Retinal pigment epithelial cell (primary cell): ENCODE data around the gene CYB5R2.

Experiments
- DNase-seq: peaks from one replicate; pipeline ENCODE4 v3.0.0-alpha.2; 2010; ENCODE audit warnings: low read depth
- H3K4me3 ChIP-seq: 2 replicates; pipeline ENCODE4 v1.5.1; 2011; ENCODE audit warnings: mild to moderate bottlenecking, low read length, control low read depth, moderate library complexity
- TF ChIP-seq, protein P1 (sequence below): conservative IDR thresholded peaks from 2 replicates; pipeline ENCODE4 v1.5.1; 2011; ENCODE audit warnings: low read depth, low read length, control low read depth, inconsistent platforms

CYB5R2 gene

DNA sequence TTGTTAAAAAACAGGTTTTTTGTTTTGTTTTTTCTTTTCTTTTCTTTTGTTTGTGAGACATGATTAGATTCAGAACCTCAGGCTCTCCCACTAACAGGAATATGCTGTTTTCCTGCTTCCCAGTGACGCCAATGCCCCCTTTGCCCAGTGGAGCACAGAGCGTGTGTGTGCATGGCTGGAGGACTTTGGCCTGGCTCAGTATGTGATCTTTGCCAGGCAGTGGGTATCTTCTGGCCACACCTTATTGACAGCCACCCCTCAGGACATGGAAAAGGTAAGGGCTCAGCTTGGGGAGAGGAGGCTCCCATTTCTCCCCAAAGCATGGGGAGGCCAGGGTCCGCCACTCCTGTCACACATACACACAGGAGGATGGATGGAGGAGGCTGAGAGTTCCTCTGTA is 25.0 kb downstream of the CYB5R2 start:
- H3K4me3 ChIP-seq = no peak overlapping the region
- TF ChIP-seq, protein P1, sequence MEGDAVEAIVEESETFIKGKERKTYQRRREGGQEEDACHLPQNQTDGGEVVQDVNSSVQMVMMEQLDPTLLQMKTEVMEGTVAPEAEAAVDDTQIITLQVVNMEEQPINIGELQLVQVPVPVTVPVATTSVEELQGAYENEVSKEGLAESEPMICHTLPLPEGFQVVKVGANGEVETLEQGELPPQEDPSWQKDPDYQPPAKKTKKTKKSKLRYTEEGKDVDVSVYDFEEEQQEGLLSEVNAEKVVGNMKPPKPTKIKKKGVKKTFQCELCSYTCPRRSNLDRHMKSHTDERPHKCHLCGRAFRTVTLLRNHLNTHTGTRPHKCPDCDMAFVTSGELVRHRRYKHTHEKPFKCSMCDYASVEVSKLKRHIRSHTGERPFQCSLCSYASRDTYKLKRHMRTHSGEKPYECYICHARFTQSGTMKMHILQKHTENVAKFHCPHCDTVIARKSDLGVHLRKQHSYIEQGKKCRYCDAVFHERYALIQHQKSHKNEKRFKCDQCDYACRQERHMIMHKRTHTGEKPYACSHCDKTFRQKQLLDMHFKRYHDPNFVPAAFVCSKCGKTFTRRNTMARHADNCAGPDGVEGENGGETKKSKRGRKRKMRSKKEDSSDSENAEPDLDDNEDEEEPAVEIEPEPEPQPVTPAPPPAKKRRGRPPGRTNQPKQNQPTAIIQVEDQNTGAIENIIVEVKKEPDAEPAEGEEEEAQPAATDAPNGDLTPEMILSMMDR = no peak
- no peak for DNase-seq

DNA sequence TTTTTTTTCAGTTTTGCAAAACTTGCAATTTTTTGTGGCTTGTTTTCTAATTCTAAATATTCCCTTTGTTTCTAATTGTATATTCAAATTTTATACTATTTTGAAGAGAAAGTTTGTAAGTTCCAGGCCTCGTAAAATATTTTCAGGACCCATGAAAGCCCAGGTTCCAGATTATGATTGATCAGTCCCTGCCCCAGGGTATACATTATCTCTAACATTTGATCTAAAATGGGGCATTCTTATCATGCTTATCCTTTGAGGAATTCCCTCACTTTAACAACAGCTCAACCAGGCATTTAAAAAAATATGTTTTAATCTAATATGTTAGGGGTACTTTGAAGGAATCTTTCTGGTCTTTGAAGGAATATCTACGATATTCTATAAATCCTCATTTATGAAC is 26.4 kb downstream of the CYB5R2 start:
- TF ChIP-seq, protein P1 = no peak
- DNase-seq = no peak
- no peak overlapping the region for H3K4me3 ChIP-seq

DNA sequence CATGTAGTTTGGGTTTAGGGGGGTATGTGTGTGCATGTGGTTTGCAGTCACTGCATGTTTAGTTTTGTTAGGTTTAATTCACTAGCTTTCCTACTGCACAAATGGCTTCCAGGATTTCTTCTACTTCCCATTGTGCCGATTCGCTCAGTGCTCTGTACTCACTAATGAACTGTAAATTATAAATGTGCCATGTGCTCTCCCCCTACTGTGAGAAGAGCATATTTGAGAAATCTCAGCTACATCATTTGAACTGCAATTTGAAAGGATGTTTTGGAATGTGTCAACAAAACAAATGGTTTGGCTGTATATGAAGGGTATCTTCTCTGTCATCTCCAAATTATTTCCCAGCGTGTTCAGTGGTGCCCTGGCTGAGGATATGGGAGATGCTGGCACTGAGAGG is 28.1 kb downstream of the CYB5R2 start:
- H3K4me3 ChIP-seq = no peak overlapping the region
- no peak for DNase-seq
- TF ChIP-seq, protein P1 = no peak

DNA sequence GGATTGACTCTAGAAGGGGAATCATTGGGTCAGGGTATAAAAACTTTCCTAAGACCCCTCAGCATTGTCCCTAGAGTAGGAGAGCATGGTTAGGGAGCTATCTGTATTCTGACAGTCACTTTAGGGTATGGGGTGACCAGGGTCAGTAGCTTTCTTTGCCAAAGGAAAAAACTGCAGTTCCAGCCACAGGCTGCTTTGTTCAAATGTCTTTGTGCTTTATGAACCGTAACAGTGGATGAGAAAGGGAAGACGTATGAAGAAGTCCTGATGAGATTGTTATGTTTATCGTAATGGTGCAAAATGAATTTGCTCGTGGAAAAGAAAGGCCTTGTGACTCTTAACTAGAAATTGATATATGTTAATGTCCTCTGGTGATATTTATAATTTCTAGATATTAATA is 30.0 kb downstream of the CYB5R2 start:
- TF ChIP-seq, protein P1 = no peak
- no peak overlapping the region for H3K4me3 ChIP-seq
- no peak for DNase-seq

DNA sequence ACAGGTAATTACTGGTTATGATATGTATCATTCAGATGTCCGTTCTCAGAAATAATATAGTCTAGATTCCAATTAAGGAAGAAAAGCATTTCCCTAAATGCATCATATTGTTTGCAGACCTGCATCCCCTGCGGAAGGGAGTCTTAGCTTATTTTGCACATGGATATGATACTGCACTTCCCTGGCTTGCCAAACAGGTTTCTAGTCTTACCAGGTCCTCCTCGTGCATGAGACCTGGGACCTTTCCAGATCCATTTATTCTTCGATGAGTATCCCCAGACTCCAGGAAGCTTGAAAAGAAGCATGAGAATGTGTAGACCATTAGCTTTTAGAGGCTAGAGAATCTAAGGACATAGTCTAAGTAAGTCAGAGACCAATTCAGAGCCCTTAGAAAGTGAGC is 30.6 kb downstream of the CYB5R2 start:
- no peak for DNase-seq
- H3K4me3 ChIP-seq = no peak overlapping the region
- TF ChIP-seq, protein P1 = no peak

DNA sequence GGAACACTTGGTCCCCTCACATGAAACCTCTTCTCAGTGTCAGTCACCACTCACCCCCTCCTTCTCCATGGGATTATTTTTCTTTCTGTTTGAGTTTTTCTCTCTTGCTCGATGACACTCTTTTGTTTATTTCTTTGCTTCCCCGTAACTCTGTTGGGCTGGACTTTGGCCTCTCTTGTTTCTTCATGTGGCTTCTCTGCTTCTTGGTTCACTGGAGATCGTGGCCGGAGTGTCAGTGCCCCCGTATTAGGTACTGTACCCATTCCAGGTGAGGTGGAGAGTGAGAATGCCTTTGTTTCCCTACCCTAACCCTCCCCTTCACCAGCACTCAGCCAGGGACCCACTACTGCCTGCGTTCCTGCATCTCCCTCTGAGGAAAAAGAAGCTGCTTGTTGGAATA is 32.5 kb downstream of the CYB5R2 start:
- TF ChIP-seq, protein P1 = no peak
- H3K4me3 ChIP-seq = no peak overlapping the region
- DNase-seq = no peak

DNA sequence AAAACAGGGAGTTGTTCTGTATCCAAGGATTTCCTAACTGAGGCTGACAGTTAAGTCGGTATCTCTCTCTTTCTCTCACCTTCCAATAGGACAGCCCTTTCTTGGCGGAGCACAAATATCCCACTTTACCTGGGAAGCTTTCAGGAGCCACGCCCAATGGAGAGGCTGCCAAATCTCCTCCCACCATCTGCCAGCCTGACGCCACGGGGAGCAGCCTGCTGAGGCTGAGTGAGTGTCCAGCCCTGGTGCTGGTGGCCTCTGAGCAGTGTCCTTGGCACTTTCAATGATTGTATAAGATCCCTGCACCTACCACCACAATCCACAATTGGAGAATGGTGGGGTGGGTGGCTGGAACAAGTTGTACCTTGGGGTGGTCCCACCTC is 33.7 kb downstream of the CYB5R2 start:
- no peak overlapping the region for H3K4me3 ChIP-seq
- no peak for DNase-seq
- TF ChIP-seq, protein P1 = no peak
